ENCODE measurements around the gene COL23A1.
"Not testable (repeated sequence)": the region's sequence is repeated elsewhere in the genome, so short reads cannot be mapped to it uniquely, and the experiment has no call there.

Gene COL23A1

GRCh38 chr5:178236126-178236525, 354.1 kb downstream of the COL23A1 start:
- H3K4me3 ChIP-seq (ENCODE audit: low read depth, low read length) = no peak overlapping the region

- H3K4me3 ChIP-seq (ENCODE audit: low read depth, low read length) = no peak overlapping the region
Measured at GRCh38 chr5:178235588-178235974, 354.6 kb downstream of the COL23A1 start.

DNA sequence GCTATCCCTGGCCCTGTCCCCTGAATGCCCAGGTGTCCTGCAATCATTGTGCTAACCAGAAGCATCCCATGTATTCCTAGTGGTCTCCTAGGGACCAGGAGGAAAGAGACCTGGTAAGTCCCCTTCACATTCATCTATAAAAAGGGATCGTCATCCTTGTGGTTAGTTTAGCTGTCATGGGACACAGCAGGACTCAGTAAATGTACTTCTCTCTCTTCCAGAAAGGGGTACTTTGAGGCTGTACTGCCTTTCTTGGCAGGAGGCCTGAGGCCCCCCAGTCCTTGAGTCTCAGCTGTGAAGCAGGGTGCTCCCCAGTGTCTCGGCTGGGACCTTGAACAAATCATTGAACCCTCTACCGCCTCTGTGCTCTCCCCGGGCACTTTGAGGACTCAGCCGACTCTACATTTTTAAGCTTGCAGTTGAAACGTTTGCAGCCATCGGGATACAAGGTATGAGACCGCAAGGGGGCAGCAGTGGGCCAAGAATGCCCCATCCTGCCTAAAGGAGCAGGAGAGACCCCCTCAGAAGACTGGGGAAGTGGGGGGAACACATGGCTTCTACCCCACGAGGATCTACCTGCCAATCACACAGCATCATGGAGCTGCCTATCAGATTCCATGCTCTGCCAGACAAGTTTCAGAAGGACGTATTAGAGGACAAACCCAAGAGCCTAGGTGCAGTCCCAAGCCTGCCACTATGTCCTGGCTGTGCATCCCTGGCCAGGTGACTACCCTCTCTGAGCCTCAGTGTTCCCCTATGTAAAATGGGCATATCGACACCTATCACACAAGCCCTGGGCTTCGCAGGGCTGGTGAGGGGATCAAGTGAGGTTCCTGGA, 355.2 kb downstream of the COL23A1 start:
- no peak overlapping the region for H3K4me3 ChIP-seq (ENCODE audit: low read depth, low read length)

DNA sequence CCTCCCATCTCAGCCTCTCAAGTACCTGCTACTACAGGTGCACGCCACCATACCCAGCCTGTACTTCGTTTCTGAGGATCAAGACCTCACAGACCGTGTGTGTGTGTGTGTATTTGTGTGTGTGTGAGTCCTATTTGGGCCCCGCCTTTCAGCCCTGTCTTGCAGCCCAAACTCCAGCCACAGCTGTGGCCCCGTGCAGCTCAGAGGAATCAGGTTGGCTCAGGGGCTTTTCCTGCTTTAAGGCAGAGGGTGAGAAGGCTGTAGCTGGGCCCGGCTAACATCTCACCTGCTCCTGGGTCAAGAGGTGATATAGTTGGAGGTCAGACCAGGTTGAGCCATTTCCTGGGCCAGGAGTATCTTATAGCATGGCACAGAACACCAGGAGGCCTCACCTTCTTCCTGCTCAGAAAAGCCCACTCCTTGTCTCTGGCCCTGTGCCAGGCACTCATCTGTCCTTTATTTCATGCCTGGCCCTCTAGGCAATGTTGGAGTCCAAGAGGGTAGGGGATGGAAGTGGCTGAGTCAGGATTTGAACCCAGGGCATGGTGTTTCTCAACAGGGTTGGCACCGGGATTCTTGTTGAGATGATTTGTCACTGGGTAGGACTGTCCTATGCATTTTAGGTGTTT, 356.0 kb downstream of the COL23A1 start:
- no peak overlapping the region for H3K4me3 ChIP-seq (ENCODE audit: low read depth, low read length)

GRCh38 chr5:178232920-178233429, 357.2 kb downstream of the COL23A1 start:
- H3K4me3 ChIP-seq (ENCODE audit: low read depth, low read length) = peak overlapping the region; percentile 62

DNA sequence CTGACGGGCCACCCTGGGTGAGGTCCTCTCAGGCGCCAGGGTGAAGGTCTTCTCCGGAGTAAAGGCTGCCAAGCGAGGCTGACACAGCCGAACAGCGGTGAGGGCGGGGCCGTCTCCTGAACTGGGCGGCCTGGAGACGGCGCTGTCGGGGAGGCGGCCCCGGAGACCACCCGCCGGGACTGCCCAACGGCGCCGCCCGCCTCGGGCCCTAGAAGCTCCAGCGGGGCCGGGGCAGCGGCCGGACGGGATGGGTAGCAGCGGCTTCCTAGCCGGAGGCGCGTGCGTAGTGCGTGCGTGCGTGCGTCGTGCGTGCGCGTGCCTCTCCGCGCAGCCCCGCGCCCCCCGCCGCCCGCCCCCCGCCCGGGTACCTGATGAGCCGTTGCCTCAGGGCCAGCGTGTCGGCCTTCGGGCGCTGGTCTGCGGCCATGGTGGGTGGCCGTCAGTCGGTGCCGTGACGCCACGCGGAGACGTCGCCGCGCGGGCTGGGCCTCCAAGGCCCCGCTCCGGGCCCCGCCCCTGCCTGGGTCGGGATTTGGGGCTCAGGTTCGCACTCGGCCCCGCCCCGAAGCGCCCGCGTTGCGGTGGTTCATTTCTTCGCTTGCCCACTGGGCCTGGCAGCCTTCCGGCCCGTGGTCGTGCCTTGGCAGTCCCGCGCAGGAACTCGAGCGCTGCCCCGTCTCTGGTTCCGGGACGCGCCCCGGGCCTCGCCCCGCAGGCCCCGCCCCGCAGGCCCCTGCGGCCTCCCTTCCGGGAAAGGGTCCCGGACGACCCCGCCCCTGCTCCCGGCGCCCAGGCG, 357.9 kb downstream of the COL23A1 start, which contains the start of gene PHYKPL:
Gene PHYKPL, minus strand, starts transcription at position 679 of the 796 bp plus-strand sequence. Its CDS starts 252 bp downstream, at position 427.
- peak within 1 kb of the TSS; percentile 62 for H3K4me3 ChIP-seq (ENCODE audit: low read depth, low read length)

DNA sequence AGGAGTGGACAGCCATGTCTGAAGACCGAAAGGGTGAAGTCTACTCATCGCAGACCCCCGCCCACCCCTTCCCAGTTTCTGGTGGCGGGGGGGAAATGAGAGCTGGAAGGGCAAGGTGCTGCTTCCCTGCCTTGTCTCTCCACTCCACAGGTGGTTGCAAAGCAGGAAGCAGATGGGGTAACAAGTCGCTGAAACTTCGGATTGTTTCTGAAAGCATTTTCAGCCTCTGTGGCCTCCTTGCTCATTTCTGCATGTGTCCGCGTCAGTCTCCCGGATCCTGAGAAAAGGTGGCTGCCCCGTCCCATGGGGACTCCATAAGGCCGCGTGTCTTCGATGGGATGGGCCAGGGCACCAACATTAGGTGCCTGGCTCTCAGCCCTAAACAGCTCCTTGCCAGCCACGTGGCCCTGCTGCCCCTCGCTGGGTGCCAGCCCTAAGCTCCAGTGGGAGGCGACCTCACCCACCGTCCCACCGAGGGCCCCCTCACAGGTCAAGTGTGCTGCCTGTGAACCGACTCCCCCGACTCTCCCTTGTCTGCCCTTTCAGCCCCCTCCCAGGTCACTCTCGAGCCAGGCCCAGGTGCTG, 358.6 kb downstream of the COL23A1 start:
- peak overlapping the region; percentile 62 for H3K4me3 ChIP-seq (ENCODE audit: low read depth, low read length)

DNA sequence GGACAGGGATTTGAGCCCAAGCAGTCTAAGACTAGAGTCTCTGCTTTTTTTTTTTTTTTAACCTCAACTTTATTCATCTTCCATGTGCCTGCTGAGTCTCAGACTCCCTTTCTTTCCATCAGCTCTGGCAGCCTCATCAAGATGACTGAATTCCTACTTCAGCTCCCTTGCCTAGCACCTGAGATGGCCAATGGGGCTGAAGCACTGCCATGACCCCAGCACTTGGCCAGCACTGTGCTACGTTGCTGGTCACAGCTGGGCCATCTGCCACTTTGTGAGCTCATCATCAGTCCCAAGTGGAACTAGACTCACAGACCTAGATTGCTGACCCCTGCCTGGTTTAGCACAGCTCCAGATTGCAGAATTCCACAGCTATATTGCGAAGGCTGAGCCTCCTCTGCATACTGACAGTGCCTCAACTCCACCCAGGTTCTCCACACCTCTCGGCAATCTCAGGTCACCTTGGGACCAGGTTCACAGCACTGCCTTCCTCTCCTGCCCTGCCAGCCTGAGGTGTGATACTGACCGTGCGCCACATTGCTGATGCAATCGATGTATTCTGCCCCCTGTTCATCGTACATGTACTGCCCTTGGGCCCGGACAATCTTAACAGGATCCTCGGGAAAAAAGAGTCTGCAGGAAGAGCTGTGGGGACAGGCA, 359.2 kb downstream of the COL23A1 start:
- no peak overlapping the region for H3K4me3 ChIP-seq (ENCODE audit: low read depth, low read length)

DNA sequence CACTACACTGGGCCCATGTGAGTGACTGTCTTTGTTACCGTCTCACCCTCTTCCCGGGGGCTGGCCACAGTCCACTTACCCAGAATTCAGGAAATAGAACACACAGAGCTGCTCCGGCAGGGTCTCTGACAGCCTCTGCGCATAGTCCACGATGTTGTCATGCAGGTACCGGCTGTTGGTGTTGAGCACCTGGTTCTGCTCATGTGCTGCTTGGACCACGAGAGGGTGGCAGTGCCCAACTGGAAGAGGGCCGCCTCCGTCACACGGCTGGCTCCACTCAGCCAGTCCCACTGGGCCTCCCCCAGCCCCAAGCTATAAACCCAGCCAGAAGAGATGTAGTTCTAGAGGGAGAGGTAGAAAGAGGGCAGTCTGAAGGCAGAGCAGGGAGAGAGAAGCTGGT, 360.3 kb downstream of the COL23A1 start:
- H3K4me3 ChIP-seq (ENCODE audit: low read depth, low read length) = no peak overlapping the region

DNA sequence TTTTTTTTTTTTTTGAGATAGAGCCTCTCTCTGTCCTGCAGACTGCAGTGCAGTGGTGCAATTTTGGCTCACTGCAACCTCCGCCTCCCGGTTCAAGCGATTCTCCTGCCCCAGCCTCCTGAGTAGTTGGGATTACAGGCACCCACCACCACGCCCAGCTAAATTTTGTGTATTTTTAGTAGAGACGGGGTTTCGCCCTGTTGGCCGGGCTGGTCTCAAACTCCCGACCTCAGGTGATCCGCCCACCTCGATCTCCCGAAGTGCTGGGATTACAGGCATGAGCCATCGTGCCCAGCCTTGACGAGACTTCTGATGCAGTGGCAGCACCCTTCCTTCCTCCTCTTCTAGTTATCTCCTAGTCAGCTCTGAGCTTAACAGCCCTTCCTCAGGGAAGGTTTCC, 361.1 kb downstream of the COL23A1 start:
- H3K4me3 ChIP-seq (ENCODE audit: low read depth, low read length) = not testable (repeated sequence)

DNA sequence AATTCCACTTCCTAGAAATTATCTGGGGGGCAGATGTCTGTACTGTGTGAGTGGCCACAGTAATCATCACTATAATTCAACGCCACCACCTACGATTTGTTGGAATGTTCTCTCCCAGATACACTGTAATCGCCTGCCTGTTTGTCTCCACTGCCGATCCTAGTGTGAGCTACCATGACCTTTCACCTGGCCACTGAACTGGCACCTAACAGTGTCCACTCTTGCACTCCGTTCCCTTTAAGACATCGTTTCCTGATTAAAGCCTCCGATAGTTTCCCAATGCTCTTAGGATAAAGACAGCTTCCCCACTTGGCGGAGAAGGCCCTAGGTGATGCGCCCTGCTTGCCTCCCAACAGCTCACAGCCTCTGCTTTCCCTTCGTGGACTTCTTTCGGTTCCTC, 361.6 kb downstream of the COL23A1 start:
- H3K4me3 ChIP-seq (ENCODE audit: low read depth, low read length) = no peak overlapping the region

DNA sequence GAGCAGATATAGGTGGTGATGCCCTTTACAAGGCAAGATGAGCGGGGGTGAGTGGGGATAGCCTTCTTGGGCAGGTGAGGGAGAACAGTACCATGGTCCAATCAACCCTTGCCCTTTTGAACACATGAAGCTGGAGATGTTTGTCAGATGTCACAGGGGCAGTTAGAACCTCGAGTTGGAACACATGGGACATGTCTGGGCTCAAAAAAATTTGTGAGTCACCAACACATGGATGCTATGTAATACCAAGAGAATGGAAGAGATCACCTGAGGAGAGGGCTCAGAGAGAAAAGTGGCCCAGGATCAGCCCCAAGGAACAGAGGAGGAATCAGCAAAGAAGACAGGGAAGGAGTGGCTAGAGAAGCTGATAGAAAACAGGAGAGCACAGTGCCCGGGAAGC, 362.3 kb downstream of the COL23A1 start:
- no peak overlapping the region for H3K4me3 ChIP-seq (ENCODE audit: low read depth, low read length)

DNA sequence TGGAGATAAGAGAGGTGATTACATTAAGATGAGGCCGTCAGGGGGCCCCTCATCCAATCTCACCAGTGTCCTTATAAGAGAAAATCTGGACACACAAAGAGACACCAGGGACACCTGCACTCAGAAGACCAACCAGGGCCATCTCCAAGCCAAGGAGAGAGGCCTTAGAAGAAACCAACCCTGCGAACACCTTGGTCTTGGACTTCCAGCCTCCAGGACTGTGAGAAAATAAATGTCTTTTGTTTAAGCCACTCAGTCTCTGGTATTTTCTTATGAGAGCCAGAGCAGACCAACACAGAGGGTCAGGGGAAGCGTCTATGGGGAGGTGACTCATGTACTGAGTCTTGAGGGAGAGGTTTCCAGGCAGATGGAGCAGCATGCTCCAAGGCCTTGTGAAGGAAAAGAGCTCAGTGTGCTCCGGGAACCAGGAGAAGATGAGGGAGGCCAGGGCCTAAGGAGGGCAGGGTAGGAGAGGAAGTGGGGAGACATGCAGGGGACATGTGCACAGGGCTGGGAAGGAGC, 363.0 kb downstream of the COL23A1 start:
- no peak overlapping the region for H3K4me3 ChIP-seq (ENCODE audit: low read depth, low read length)

DNA sequence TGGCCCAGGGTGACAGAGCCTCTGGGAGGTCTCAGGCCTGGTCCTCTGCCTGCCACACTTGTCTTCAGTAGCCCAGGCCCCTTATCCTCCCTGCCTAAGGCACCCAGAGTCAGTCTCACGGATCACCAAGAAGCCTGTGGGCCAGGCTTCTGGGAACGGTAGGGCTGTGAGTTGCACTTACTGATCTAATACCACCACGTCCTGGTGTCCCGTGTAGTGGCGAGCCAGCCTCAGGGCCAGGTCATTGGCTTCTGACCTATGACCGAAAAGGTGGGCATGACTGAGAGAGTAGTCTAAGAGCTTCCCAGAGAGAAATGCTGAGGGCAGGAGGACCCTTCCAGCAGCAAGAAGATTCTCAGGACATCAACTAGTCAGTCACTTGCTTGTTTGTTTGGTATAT, 365.0 kb downstream of the COL23A1 start:
- H3K4me3 ChIP-seq (ENCODE audit: low read depth, low read length) = no peak overlapping the region

- no peak overlapping the region for H3K4me3 ChIP-seq (ENCODE audit: low read depth, low read length)
Measured at GRCh38 chr5:178224403-178224802, 365.8 kb downstream of the COL23A1 start.

GRCh38 chr5:178223828-178224335, 366.3 kb downstream of the COL23A1 start:
- no peak overlapping the region for H3K4me3 ChIP-seq (ENCODE audit: low read depth, low read length)

DNA sequence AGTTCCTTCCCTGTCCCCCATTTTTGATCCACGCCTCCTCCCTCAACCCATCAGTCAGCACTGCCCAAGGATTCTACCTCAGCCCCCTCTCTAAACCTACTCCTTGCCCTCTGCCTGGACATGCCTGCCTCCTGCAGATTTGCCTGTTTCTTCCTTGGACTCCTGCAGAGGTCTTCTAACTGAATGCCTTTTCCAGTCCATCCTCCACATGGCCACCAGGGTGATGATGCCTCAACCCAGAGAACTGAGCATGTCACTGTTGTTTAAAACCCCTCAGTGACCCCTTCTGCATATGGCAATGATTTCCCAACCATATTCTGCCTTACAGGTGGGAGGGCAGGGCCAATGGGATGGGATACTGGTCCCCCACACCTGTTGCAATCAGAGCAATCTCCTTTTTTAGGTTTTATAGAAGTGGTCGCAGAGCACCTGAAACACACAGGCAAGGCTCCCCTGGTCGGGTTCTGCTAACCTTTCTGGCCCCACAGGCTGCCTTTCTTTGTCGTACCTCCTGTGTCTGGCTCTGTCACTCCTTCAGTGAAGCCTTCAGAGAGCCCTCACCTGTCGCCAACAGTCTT, 366.9 kb downstream of the COL23A1 start:
- H3K4me3 ChIP-seq (ENCODE audit: low read depth, low read length) = no peak overlapping the region

DNA sequence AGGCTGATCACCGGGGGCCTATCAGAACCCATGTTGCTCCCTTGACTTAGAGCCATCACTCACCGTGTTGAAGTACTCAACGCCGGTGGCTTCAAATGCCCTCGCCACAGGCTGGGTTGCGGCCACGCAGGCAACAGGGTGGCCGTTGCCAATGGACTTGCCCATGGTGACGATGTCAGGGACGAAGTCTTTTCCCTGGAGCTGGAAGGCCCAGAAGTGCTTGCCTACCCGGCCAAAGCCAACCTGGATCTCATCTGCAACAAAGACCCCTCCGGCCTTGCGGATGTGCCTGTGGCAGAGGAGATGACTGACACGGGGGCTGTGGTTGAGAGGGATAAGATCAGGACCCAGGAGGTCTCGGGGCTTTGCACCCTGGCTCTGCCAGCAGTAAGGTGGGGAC, 367.9 kb downstream of the COL23A1 start:
- no peak overlapping the region for H3K4me3 ChIP-seq (ENCODE audit: low read depth, low read length)

DNA sequence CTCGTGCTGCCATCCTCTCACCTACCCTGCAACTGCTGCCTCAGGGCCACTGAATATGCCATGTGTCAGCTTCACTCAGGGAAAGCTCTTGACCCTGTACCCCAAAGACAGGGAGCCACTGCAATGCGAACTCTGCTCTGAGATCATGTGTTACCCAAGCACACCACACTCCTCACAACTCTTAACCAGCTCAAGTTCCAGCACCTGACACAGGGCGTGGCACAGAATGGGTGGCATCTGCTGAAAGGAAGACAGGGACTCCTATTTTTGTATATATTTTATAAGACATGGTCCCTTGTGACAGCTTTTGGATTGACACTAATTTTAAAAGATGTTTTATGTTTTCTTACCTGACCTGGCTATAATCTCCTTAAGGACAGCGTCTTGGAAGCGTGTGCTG, 368.3 kb downstream of the COL23A1 start:
- no peak overlapping the region for H3K4me3 ChIP-seq (ENCODE audit: low read depth, low read length)

- no peak overlapping the region for H3K4me3 ChIP-seq (ENCODE audit: low read depth, low read length)
Measured at GRCh38 chr5:178221282-178221681, 368.9 kb downstream of the COL23A1 start.

Measured in iPS-11a (cell line).